Common myeloid progenitor, CD34-positive (primary cell): Measurements from ENCODE around the gene PDCL3.

Experiments
- CTCF ChIA-PET: fragments of 350-600 bp; sonication (Branson Sonifier 250); formaldehyde crosslinking; loops from one replicate; lab custom pipeline; 2021; ENCODE audit warnings: antibody characterized with exemption; lab: Charles Lee
- POLR2A ChIA-PET: fragments of 350-600 bp; sonication (Branson Sonifier 250); formaldehyde crosslinking; loops from one replicate; lab custom pipeline; 2021; ENCODE audit warnings: antibody characterized with exemption; lab: Charles Lee
- DNase-seq, 3 donors: peaks; one replicate each; pipeline versions ENCODE4 v3.0.0 to v3.0.0-alpha.2; 2013
- H3K27ac ChIP-seq, 2 experiments: 1 replicate in 1 of 2; 2 replicates in 1 of 2; pipeline ENCODE4 v1.7.0; 2013; ENCODE audit warnings: inconsistent platforms in 2 of 2, low read length in 2 of 2, mild to moderate bottlenecking in 2 of 2, low read depth in 1 of 2, moderate library complexity in 1 of 2; ENCODE audit not compliant: severe bottlenecking in 2 of 2, insufficient read depth in 1 of 2, poor library complexity in 1 of 2
- H3K27me3 ChIP-seq, 5 experiments: replicated peaks in 2 of 5; 1 replicate in 3 of 5; 2 replicates in 2 of 5; pipeline versions ENCODE4 v1.6.1 to v1.7.0; 2013; ENCODE audit warnings: low read length in 4 of 5, mild to moderate bottlenecking in 2 of 5, moderate library complexity in 2 of 5, inconsistent platforms in 1 of 5; ENCODE audit not compliant: insufficient read depth in 5 of 5, control insufficient read depth in 4 of 5
- H3K36me3 ChIP-seq, 4 experiments: 1 replicate in 2 of 4; 2 replicates in 2 of 4; pipeline versions ENCODE4 v1.6.1 to v1.7.0; 2013; ENCODE audit warnings: low read length in 3 of 4, control low read depth in 1 of 4, mild to moderate bottlenecking in 1 of 4; ENCODE audit not compliant: control insufficient read depth in 4 of 4, insufficient read depth in 4 of 4
- H3K4me1 ChIP-seq, 4 experiments: 1 replicate in 3 of 4; 2 replicates in 1 of 4; pipeline versions ENCODE4 v1.6.1 to v1.7.1; 2013; ENCODE audit warnings: low read length in 3 of 4, mild to moderate bottlenecking in 3 of 4, control low read depth in 1 of 4, inconsistent platforms in 1 of 4, moderate library complexity in 1 of 4; ENCODE audit not compliant: control insufficient read depth in 4 of 4, insufficient read depth in 4 of 4; ENCODE audit errors: control extremely low read depth in 1 of 4
- H3K4me3 ChIP-seq, 7 experiments: 1 replicate in 4 of 7; 2 replicates in 3 of 7; pipeline versions ENCODE4 v1.5.1 to v1.7.0; 2013; ENCODE audit warnings: mild to moderate bottlenecking in 7 of 7, low read length in 6 of 7, moderate library complexity in 6 of 7, inconsistent platforms in 2 of 7, low read depth in 2 of 7, control low read depth in 1 of 7; ENCODE audit not compliant: insufficient read depth in 4 of 7, control insufficient read depth in 1 of 7; ENCODE audit errors: extremely low read depth in 1 of 7
- H3K9me3 ChIP-seq, 5 experiments: 1 replicate in 4 of 5; 2 replicates in 1 of 5; pipeline versions ENCODE4 v1.6.1 to v1.7.1; 2013; ENCODE audit warnings: low read length in 4 of 5, mild to moderate bottlenecking in 2 of 5, inconsistent platforms in 1 of 5, low read depth in 1 of 5, moderate library complexity in 1 of 5; ENCODE audit not compliant: control insufficient read depth in 4 of 5, insufficient read depth in 2 of 5; ENCODE audit errors: control extremely low read depth in 1 of 5
- WGBS: methylation state at CpG from one replicate; pipeline ENCODE4 v1.1.5; 2013; ENCODE audit not compliant: insufficient coverage; 5-methylcytosine and 5-hydroxymethylcytosine counted together

Gene PDCL3

DNA sequence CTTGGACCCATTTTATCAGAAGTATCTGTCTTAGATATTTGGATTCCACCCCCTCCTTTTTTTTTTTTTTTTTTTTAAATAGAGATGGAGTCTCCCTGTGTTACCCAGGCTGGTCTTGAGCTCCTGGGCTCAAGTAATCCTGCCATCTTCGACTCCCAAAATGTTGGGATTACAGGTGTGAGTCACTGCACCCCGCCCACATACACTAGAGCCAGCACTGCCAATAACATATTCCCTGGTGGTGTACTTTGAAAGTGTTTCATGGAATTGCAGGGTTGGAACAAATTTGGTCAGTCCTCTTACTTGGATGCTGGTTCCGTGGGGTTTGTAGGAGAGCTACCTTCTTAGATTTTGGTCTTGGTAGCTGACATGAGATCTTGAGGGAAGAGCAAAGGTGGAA is 15.0 kb downstream of the PDCL3 start:
- no peak for DNase-seq
- H3K27me3 ChIP-seq = no peaks in the 10 kb centered on the region
- peaks cover 3 to 20% (median 15%) of the 10 kb centered on the region in 4 experiments for H3K36me3 ChIP-seq
- H3K9me3 ChIP-seq = no peaks in the 10 kb centered on the region
- ChIA-PET CTCF (interaction anchor here (1.2 kb wide), 1 partner anchor 13 kb away, joined by 3 read pairs; no protein-coding TSS in a partner anchor), POLR2A (interaction anchor here (0.6 kb wide), 1 partner anchor 298 kb away, joined by 5 read pairs; no protein-coding TSS in a partner anchor)
- no peak overlapping the region for H3K4me3 ChIP-seq
- peaks cover 9 to 20% (median 18%) of the 10 kb centered on the region in 4 experiments for H3K4me1 ChIP-seq
- WGBS = 89% methylated on average over 1 of the region's 3 CpGs
- no peak overlapping the region for H3K27ac ChIP-seq

DNA sequence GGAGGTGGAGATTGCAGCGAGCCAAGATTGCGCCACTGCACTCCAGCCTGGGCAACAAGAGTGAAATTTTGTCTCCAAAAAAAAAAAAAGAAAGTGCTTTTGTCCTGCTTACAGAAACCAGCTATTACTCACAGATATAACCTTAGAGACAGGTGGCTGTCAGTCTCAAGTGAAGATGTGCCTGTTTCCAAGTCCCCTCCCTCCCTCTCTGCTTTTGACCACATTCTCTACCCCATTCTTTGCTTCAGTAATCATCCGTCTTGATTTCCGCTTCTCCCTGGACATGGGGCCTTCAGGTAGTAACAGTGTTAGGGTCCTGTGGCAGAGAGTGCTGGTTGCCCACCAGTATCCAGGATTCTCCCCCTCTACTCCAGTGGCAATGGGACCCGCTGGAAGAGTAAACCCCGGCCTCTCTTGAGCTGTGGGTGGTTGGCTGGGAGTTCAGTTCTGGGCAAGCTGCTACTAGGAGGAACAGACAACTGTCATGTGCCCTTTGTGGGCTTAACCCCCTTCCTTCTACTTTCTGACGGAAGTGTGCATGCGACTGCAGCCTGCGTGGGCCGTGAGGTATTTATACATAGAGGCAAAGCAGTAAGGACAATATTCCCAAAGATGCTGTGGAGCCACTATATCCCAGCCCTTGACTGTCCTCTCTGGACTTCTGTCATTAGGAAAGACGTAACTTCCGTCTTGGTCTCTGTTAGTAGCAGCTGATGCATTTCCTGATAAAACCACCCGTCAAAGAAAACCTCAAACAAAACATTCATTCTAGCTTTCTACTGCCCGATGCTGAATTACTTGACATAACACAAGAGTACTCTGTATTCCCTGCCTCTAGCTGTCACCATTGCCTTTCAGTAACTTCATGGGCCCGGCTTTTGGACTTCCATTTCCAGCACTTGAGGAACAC is 17.8 kb downstream of the PDCL3 start:
- peak; percentile 74 to 87 (median 76) for DNase-seq
- Histone ChIP-seq H3K9me3 (no peaks in the 10 kb centered on the region), H3K27ac (peak overlapping the region; percentile 83 to 92), H3K4me1 (peaks cover 9 to 20% (median 18%) of the 10 kb centered on the region in 4 experiments), H3K4me3 (peak overlapping the region in 2 of 7 experiments; percentile 41 to 63), H3K27me3 (no peaks in the 10 kb centered on the region), H3K36me3 (peaks cover 0 to 8% (median 5%) of the 10 kb centered on the region in 4 experiments)
- ChIA-PET CTCF (interaction anchor here (0.6 to 4.6 kb wide), 7 partner anchors 10 to 405 kb away, joined by 3 to 39 read pairs (median 3); no protein-coding TSS in a partner anchor), POLR2A (no interaction called here)
- 19% methylated on average over 11 of the region's 15 CpGs for WGBS

DNA sequence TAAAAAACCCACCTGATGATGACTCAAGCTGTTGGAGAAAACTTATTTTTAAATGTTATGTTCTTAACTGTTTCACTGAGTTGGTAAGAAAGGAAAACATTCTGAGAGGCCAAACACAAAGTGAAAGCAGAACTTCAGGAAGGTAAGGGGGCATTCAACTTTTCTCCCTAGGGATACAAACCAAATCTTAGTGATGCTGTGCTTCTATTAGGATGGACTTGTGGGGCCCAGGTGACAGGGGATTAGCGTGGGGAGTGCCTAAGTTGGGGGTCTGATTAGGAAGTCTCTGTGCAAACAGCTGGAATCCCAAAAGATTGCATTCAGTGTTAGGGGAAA is 18.5 kb downstream of the PDCL3 start:
- Histone ChIP-seq H3K36me3 (peaks cover 0 to 8% (median 2%) of the 10 kb centered on the region in 4 experiments), H3K4me3 (peak overlapping the region in 4 of 7 experiments; percentile 27 to 63 (median 44)), H3K4me1 (peaks cover 9 to 20% (median 18%) of the 10 kb centered on the region in 4 experiments), H3K27ac (peak overlapping the region; percentile 83 to 92), H3K27me3 (no peaks in the 10 kb centered on the region), H3K9me3 (no peaks in the 10 kb centered on the region)
- CTCF ChIA-PET = interaction anchor here (0.6 to 4.6 kb wide), 6 partner anchors 14 to 404 kb away, joined by 3 to 39 read pairs (median 4); no protein-coding TSS in a partner anchor
- no CpG with 5 or more reads among the region's 1 CpG for WGBS
- peak in 1 of 3 donors; percentile 76 for DNase-seq
- POLR2A ChIA-PET = no interaction called here

DNA sequence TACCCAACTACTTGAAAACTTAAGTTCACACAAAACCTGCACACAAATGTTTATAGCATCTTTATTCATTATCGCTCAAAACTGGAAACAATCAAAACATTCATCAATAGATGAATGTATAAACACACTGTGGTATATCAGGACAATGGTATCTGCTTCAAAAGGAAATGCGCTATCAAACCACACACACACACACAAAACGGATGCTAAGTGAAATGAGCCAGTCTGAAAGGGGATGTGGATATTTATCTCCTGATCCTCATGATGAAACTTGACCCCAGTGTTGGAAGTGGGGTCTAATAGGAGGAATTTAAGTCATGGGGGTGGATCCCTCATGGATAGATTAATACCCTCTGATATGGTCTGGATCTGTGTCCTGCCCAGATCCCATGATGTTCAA is 22.0 kb downstream of the PDCL3 start:
- peak in 2 of 3 donors; percentile 42 to 59 for DNase-seq
- ChIA-PET POLR2A (no interaction called here), CTCF (no interaction called here)
- peaks cover 9 to 19% (median 18%) of the 10 kb centered on the region in 4 experiments for H3K4me1 ChIP-seq
- H3K4me3 ChIP-seq = no peak overlapping the region
- H3K27me3 ChIP-seq = no peaks in the 10 kb centered on the region
- H3K9me3 ChIP-seq = no peaks in the 10 kb centered on the region
- H3K27ac ChIP-seq = no peak overlapping the region
- no CpG with 5 or more reads among the region's 3 CpGs for WGBS
- H3K36me3 ChIP-seq = no peaks in the 10 kb centered on the region

DNA sequence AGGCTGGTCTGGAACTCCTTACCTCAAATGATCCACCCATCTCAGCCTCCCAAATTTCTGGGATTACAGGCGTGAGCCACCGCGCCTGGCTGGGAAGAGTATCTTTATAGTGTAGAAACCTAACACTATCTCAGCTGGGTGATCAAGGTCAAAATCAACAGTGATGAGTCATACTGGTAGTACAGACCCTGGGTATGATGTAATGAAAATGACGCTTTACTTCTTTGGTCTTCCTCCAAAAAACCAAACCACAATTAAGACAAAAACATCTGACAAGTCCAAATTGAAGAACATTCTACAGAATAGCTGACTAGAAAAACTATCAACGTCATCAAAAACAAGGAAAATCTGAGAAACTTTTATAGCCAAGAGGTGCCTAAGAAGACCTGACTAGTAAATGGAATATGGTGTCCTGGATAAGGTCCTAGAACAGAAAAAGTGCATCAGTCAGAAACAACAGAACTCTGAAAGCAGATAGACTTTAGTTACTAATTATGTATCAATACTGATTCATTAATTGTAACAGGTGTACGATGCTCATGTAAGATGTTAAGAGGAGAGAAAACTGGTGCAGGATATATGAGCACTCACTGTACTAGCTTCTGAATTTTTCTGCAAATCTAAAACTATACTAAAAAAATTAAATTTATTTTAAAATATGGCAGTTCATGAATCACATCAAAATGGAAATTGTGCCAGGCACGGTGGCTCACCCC is 25.4 kb downstream of the PDCL3 start:
- no peaks in the 10 kb centered on the region for H3K4me1 ChIP-seq
- no peak overlapping the region for H3K27ac ChIP-seq
- H3K4me3 ChIP-seq = no peak overlapping the region
- no peaks in the 10 kb centered on the region for H3K9me3 ChIP-seq
- H3K27me3 ChIP-seq = no peaks in the 10 kb centered on the region
- ChIA-PET POLR2A (interaction anchor here (0.6 kb wide), 1 partner anchor 253 kb away, joined by 3 read pairs; no protein-coding TSS in a partner anchor), CTCF (interaction anchor here (1.2 kb wide), 1 partner anchor 25 kb away, joined by 3 read pairs; no protein-coding TSS in a partner anchor)
- no CpG with 5 or more reads among the region's 7 CpGs for WGBS
- peak; percentile 62 to 85 (median 83) for DNase-seq
- no peaks in the 10 kb centered on the region for H3K36me3 ChIP-seq

DNA sequence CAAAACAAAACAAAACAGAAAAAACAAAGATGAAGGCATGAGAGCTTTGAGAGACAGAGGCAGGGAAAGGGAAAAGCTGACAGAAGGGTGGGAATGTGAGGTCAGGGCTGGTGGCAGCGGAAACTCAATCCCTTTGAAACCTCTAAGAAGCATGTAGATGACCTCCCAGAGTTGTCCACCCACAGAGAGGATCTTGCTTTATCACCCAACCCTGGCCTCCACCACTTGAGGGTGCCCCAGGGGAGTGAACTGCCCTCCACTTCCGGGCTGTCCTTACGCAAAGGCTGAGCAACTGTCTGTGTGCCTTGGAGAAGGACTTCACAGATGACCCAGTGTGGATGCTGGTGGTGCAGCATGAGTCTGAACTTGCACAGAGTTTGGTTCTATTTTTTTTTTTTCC is 26.7 kb downstream of the PDCL3 start:
- H3K36me3 ChIP-seq = no peaks in the 10 kb centered on the region
- WGBS = 53% methylated on average over 2 of the region's 3 CpGs
- no peak for DNase-seq
- ChIA-PET CTCF (no interaction called here), POLR2A (no interaction called here)
- H3K4me3 ChIP-seq = no peak overlapping the region
- no peak overlapping the region for H3K27ac ChIP-seq
- no peaks in the 10 kb centered on the region for H3K4me1 ChIP-seq
- H3K27me3 ChIP-seq = no peaks in the 10 kb centered on the region
- H3K9me3 ChIP-seq = no peaks in the 10 kb centered on the region
